Fibroblast of skin of abdomen (primary cell): ENCODE measurements around the gene KRT39. TPM values are rescaled to one million over a fixed set of nuclear protein-coding genes. Genes with fewer than 3 reads are reported as not detected.
"Not testable (repeated sequence)": the region's sequence is repeated elsewhere in the genome, so short reads cannot be mapped to it uniquely, and the experiment has no call there.

Source experiments
- DNase-seq: peaks from one replicate; pipeline ENCODE4 v3.0.0-alpha.2; 2013
- polyA plus RNA-seq, 2 experiments: library from polyadenylated mRNA; unstranded; fragments of 120-200 nt; gene quantifications; one replicate each; pipeline ENCODE4 v1.2.1, GENCODE V29; 2013; ENCODE audit not compliant: insufficient read length in 2 of 2

Gene KRT39
- not detected for polyA plus RNA-seq (2013, experiment 1 of 2; ENCODE audit: insufficient read length)
- polyA plus RNA-seq (2013, experiment 2 of 2; ENCODE audit: insufficient read length) = not detected

GRCh38 chr17:40966848-40967247, at the start of gene KRT39:
TSS of gene KRT39 (minus strand) at chr17:40966948. CDS start at chr17:40966856, 92 bp downstream.
- DNase-seq = no peak

- no peak for DNase-seq
Observed at GRCh38 chr17:41015454-41015853, 48.7 kb upstream of the KRT39 start.

GRCh38 chr17:41013606-41014005, 46.9 kb upstream of the KRT39 start:
- DNase-seq = peak; percentile 59

- no peak for DNase-seq
Observed at GRCh38 chr17:41013181-41013580, 46.4 kb upstream of the KRT39 start.

GRCh38 chr17:41012326-41013120, 45.8 kb upstream of the KRT39 start:
- DNase-seq = no peak

GRCh38 chr17:41010441-41010840, 43.7 kb upstream of the KRT39 start:
- DNase-seq = no peak

GRCh38 chr17:41009936-41010335, 43.2 kb upstream of the KRT39 start:
- DNase-seq = no peak

- DNase-seq = no peak
Observed at GRCh38 chr17:41009301-41009760, 42.6 kb upstream of the KRT39 start.

- DNase-seq = no peak
Observed at GRCh38 chr17:41008811-41009210, 42.1 kb upstream of the KRT39 start, which contains the start of gene KRTAP3-1. TSS of gene KRTAP3-1 (minus strand) at chr17:41009128. CDS start at chr17:41009074, 54 bp downstream.

GRCh38 chr17:41004397-41004796, 37.6 kb upstream of the KRT39 start:
- DNase-seq = no peak

- DNase-seq = no peak
Observed at GRCh38 chr17:41003926-41004325, 37.2 kb upstream of the KRT39 start.

- peak; percentile 24 for DNase-seq
Observed at GRCh38 chr17:41002814-41003213, 36.1 kb upstream of the KRT39 start.

- DNase-seq = no peak
Observed at GRCh38 chr17:41001795-41002194, 35.0 kb upstream of the KRT39 start.

GRCh38 chr17:40999563-40999962, 32.8 kb upstream of the KRT39 start, which contains the start of gene KRTAP3-2:
TSS of gene KRTAP3-2 (minus strand) at chr17:40999906. CDS start at chr17:40999853, 53 bp downstream.
- not testable (repeated sequence) for DNase-seq

GRCh38 chr17:40997361-40997760, 30.6 kb upstream of the KRT39 start:
- DNase-seq = no peak

- DNase-seq = no peak
Observed at GRCh38 chr17:40996829-40997228, 30.1 kb upstream of the KRT39 start.

GRCh38 chr17:40995116-40995515, 28.4 kb upstream of the KRT39 start:
- DNase-seq = no peak

GRCh38 chr17:40993839-40994238, 27.1 kb upstream of the KRT39 start, which contains the start of gene KRTAP3-3:
TSS of gene KRTAP3-3 (minus strand) at chr17:40994164. CDS start at chr17:40994097, 67 bp downstream.
- DNase-seq = no peak

- no peak for DNase-seq
Observed at GRCh38 chr17:40993084-40993483, 26.3 kb upstream of the KRT39 start.

GRCh38 chr17:40992666-40993065, 25.9 kb upstream of the KRT39 start:
- no peak for DNase-seq

GRCh38 chr17:40986920-40987319, 20.2 kb upstream of the KRT39 start:
- no peak for DNase-seq

- no peak for DNase-seq
Observed at GRCh38 chr17:40984226-40984625, 17.5 kb upstream of the KRT39 start, which contains the start of gene KRT40. TSS of gene KRT40 (minus strand) at chr17:40984326. CDS start at chr17:40984273, 53 bp downstream.

GRCh38 chr17:40981115-40981514, 14.4 kb upstream of the KRT39 start:
- no peak for DNase-seq

GRCh38 chr17:40980596-40980995, 13.8 kb upstream of the KRT39 start:
- peak; percentile 58 for DNase-seq
